Activated T-cell treated with anti-CD3 and anti-CD28 coated beads, Interleukin-2, amount 50 U/mL, for 72 hours (primary cell): Measurements from ENCODE around the gene TCF12. TPM values are rescaled to one million over a fixed set of nuclear protein-coding genes. Genes with fewer than 3 reads are reported as not detected.
A peak's percentile ranks its signal among the peaks of the same experiment; 100 is the strongest.

ENCODE experiments used
- ATAC-seq, 2 donors: fragments of 150-1000 bp; cut with Tn5 transposase; replicated peaks in 1 of 2; 2 replicates each; pipeline ENCODE4 v1.10.0; 2021; ENCODE audit warnings: moderate library complexity in 2 of 2, mild to moderate bottlenecking in 1 of 2
- DNase-seq, 2 donors: peaks; one replicate each; pipeline ENCODE4 v3.0.0; 2021 to 2022; ENCODE audit warnings: mixed read lengths in 1 of 2
- H3K27ac Mint-ChIP-seq: one replicate; pipeline ENCODE4 v1.8.0; 2022; ENCODE audit warnings: mild to moderate bottlenecking, moderate library complexity, mixed read lengths
- H3K27me3 Mint-ChIP-seq: one replicate; pipeline ENCODE4 v1.8.0; 2022; ENCODE audit warnings: low read depth, mixed read lengths
- H3K36me3 Mint-ChIP-seq, 2 donors: one replicate each; pipeline ENCODE4 v1.8.0; 2022; ENCODE audit warnings: mixed read lengths in 2 of 2, mild to moderate bottlenecking in 1 of 2; ENCODE audit not compliant: insufficient read depth in 2 of 2
- H3K4me1 Mint-ChIP-seq: one replicate; pipeline ENCODE4 v1.8.0; 2022; ENCODE audit warnings: low read depth, mixed read lengths
- H3K4me3 Mint-ChIP-seq, 2 donors: one replicate each; pipeline ENCODE4 v1.8.0; 2022; ENCODE audit warnings: mild to moderate bottlenecking in 2 of 2, mixed read lengths in 2 of 2, moderate library complexity in 2 of 2
- H3K9me3 Mint-ChIP-seq, 2 donors: one replicate each; pipeline ENCODE4 v1.8.0; 2022; ENCODE audit warnings: mixed read lengths in 2 of 2
- total RNA-seq, 2 donors: library from RNA; stranded (reverse); gene quantifications; one replicate each; pipeline ENCODE4 v1.2.3, GENCODE V29; 2022

Gene TCF12
- total RNA-seq, 2 donors from 2014 or later: 93.0 to 108 TPM

DNA sequence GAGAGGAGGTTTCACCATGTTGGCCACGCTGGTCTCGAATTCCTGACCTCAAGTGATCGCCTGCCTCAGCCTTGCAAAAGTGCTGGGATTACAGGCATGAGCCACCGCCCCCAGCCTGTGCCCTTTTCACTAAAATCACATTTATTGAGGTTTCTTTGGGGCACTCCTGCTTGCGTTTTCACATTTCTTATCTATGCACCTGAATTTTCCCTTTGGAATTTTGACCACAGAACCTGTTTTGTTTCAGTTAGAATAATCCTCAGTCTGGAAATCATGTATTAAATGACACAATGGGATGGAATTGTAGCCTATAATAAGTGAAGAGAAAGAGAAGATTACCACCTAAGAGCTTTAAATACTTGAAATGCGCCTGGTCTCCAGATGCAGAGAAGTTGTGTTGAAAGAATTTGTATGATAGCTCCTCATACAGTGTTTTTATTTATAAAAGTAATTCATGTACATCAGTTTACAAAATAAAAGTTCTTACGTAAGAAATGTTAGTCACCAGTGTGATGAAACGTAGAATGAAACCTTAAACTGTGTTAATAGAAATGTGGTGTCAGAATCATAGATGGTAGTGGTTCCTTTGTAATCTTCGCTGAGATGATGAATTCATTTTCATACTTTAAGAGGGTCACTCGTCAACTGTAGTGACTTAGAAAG is 107.0 kb downstream of the TCF12 start:
- H3K4me3 Mint-ChIP-seq: no peak overlapping the region
- H3K4me1 Mint-ChIP-seq: peaks cover 28% of the 10 kb centered on the region
- ATAC-seq (no peak), DNase-seq (no peak)
- H3K36me3 Mint-ChIP-seq: peaks cover 3 to 16% of the 10 kb centered on the region in 2 donors
- no peaks in the 10 kb centered on the region for H3K27me3 Mint-ChIP-seq
- no peak overlapping the region for H3K27ac Mint-ChIP-seq
- H3K9me3 Mint-ChIP-seq: peaks cover 3 to 4% of the 10 kb centered on the region in 2 donors

DNA sequence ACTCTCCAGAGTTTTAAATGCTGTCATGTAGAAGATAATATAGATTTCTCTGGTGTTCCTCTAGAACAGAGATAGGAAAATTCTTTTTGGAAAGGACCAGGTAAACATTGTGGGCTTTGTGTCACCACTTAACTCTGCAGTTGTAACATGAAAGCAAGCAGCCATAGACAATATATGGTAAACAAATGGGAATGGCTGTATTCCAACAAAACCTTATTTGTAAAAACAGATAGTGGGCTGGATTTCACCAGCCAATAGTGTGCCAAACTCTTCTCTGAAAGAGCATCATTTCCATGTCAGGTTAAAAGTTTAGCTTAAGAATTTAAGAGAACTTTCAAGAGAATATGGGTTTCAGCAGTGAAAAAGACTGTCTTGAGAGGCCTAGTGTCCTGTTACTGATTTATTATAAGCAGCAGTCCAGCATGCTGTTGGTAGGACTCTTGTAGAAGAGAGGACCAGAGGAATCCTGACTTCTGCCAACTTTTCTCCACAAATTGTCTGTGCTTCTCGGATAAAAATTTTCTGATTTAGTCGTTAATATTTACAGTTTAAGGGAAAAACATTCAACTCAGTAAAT is 107.7 kb downstream of the TCF12 start:
- Mint-ChIP-seq H3K36me3 (peaks cover 3 to 13% of the 10 kb centered on the region in 2 donors), H3K4me1 (peaks cover 31% of the 10 kb centered on the region), H3K9me3 (peaks cover 3 to 4% of the 10 kb centered on the region in 2 donors), H3K27ac (no peak overlapping the region), H3K4me3 (no peak overlapping the region), H3K27me3 (no peaks in the 10 kb centered on the region)
- DNase-seq (no peak), ATAC-seq (no peak)

GRCh38 chr15:57027596-57027995 is 109.2 kb downstream of the TCF12 start:
- H3K4me3 Mint-ChIP-seq: no peak overlapping the region
- ATAC-seq (no peak), DNase-seq (no peak)
- peaks cover 3 to 11% of the 10 kb centered on the region in 2 donors for H3K36me3 Mint-ChIP-seq
- no peaks in the 10 kb centered on the region for H3K27me3 Mint-ChIP-seq
- H3K27ac Mint-ChIP-seq: no peak overlapping the region
- H3K9me3 Mint-ChIP-seq: peaks cover 3% of the 10 kb centered on the region in 2 donors
- H3K4me1 Mint-ChIP-seq: peaks cover 38% of the 10 kb centered on the region

DNA sequence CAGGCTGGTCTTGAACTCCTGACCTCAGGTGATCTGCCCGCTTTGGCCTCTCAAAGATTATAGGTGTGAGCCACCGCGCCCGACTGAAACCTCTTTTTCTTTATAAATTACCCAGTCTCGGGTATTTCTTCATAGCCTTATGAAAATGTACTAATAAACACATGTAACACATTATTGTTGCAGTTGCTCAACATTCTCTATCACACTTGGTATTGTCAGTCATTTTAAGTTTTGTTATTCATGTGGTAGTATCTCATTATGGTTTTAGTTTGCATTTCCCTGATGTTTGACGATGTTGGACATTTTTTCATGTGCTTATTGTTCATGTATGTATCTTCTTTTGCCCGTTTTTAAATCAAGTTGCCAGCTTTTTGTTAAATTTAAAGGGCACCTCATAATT is 109.7 kb downstream of the TCF12 start:
- Mint-ChIP-seq H3K9me3 (peaks cover 2 to 3% of the 10 kb centered on the region in 2 donors), H3K4me3 (no peak overlapping the region), H3K36me3 (peaks cover 3 to 6% of the 10 kb centered on the region in 2 donors), H3K27ac (no peak overlapping the region), H3K4me1 (peaks cover 32% of the 10 kb centered on the region), H3K27me3 (no peaks in the 10 kb centered on the region)
- DNase-seq: no peak
- no peak for ATAC-seq

- no peak overlapping the region for H3K4me3 Mint-ChIP-seq
- ATAC-seq (no peak), DNase-seq (no peak)
- H3K27me3 Mint-ChIP-seq: no peaks in the 10 kb centered on the region
- peaks cover 2 to 3% of the 10 kb centered on the region in 2 donors for H3K9me3 Mint-ChIP-seq
- H3K27ac Mint-ChIP-seq: no peak overlapping the region
- H3K36me3 Mint-ChIP-seq: peaks cover 3 to 6% of the 10 kb centered on the region in 2 donors
- H3K4me1 Mint-ChIP-seq: peaks cover 32% of the 10 kb centered on the region
Observed at GRCh38 chr15:57030011-57030410, 111.6 kb downstream of the TCF12 start.

DNA sequence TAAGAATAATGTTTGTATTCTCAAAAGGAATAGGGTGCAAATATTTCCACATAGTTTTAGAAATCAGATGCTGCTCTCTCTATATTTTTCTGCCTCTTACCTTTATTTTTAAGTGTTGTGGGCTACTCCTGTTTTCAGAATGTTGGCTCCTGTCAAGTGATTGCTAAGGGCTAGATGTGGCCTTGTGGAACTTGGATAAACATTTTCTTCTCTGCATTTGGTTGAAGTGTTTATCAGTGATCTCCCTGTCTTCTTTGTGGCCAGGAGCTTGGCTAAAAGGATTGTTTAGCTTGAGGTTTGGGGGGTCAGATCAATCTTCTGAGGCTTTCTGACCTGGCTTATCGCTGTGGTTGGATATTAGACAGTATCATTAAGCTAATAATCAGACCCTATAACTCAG is 112.6 kb downstream of the TCF12 start:
- no peaks in the 10 kb centered on the region for H3K27me3 Mint-ChIP-seq
- peaks cover 2 to 3% of the 10 kb centered on the region in 2 donors for H3K9me3 Mint-ChIP-seq
- H3K27ac Mint-ChIP-seq: no peak overlapping the region
- H3K4me1 Mint-ChIP-seq: peaks cover 36% of the 10 kb centered on the region
- H3K36me3 Mint-ChIP-seq: peaks cover 3 to 6% of the 10 kb centered on the region in 2 donors
- DNase-seq: no peak
- ATAC-seq: no peak
- no peak overlapping the region for H3K4me3 Mint-ChIP-seq

GRCh38 chr15:57031605-57032004 is 113.2 kb downstream of the TCF12 start:
- DNase-seq (no peak), ATAC-seq (no peak)
- H3K27ac Mint-ChIP-seq: no peak overlapping the region
- no peak overlapping the region for H3K4me3 Mint-ChIP-seq
- peaks cover 3 to 6% of the 10 kb centered on the region in 2 donors for H3K36me3 Mint-ChIP-seq
- H3K4me1 Mint-ChIP-seq: peaks cover 40% of the 10 kb centered on the region
- peaks cover 2 to 3% of the 10 kb centered on the region in 2 donors for H3K9me3 Mint-ChIP-seq
- no peaks in the 10 kb centered on the region for H3K27me3 Mint-ChIP-seq

- H3K36me3 Mint-ChIP-seq: peaks cover 3 to 6% of the 10 kb centered on the region in 2 donors
- no peak for DNase-seq
- peaks cover 2 to 3% of the 10 kb centered on the region in 2 donors for H3K9me3 Mint-ChIP-seq
- ATAC-seq: no peak
- no peaks in the 10 kb centered on the region for H3K27me3 Mint-ChIP-seq
- H3K4me1 Mint-ChIP-seq: peaks cover 47% of the 10 kb centered on the region
- H3K4me3 Mint-ChIP-seq: no peak overlapping the region
- H3K27ac Mint-ChIP-seq: no peak overlapping the region
Observed at GRCh38 chr15:57032338-57032737, 113.9 kb downstream of the TCF12 start.

GRCh38 chr15:57033715-57034439 is 115.4 kb downstream of the TCF12 start:
- no peak overlapping the region for H3K4me3 Mint-ChIP-seq
- H3K36me3 Mint-ChIP-seq: no peaks in the 10 kb centered on the region
- no peaks in the 10 kb centered on the region for H3K9me3 Mint-ChIP-seq
- ATAC-seq: no peak
- H3K27ac Mint-ChIP-seq: no peak overlapping the region
- no peaks in the 10 kb centered on the region for H3K27me3 Mint-ChIP-seq
- H3K4me1 Mint-ChIP-seq: peaks cover 51% of the 10 kb centered on the region
- no peak for DNase-seq

- no peaks in the 10 kb centered on the region for H3K36me3 Mint-ChIP-seq
- no peak overlapping the region for H3K27ac Mint-ChIP-seq
- H3K4me1 Mint-ChIP-seq: peaks cover 54% of the 10 kb centered on the region
- H3K27me3 Mint-ChIP-seq: no peaks in the 10 kb centered on the region
- H3K4me3 Mint-ChIP-seq: no peak overlapping the region
- DNase-seq (no peak), ATAC-seq (no peak)
- H3K9me3 Mint-ChIP-seq: no peaks in the 10 kb centered on the region
Observed at GRCh38 chr15:57034613-57035012, 116.2 kb downstream of the TCF12 start.

- DNase-seq (no peak), ATAC-seq (no peak)
- H3K4me1 Mint-ChIP-seq: peaks cover 56% of the 10 kb centered on the region
- H3K27ac Mint-ChIP-seq: peak overlapping the region; percentile 42
- H3K9me3 Mint-ChIP-seq: no peaks in the 10 kb centered on the region
- H3K36me3 Mint-ChIP-seq: no peaks in the 10 kb centered on the region
- no peak overlapping the region for H3K4me3 Mint-ChIP-seq
- H3K27me3 Mint-ChIP-seq: no peaks in the 10 kb centered on the region
Observed at GRCh38 chr15:57035664-57036063, 117.2 kb downstream of the TCF12 start.

DNA sequence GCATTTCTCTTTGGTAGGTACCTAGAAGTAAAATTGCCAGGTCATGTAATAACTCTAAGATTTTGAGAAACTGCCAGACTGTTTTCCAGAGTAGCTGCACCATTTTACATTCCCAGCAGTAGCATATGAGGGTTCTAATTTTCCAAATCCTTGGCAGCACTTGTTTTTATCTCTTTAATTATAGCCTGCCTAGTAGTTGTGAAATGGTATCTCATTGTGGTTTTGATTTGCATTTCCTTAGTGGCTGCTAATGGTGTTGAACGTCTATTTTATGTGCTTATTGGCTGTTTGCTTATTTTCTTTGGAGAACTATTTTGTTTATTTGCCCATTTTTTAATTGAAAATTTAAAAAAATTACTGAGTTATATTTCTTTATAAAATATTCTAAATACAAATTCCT is 117.9 kb downstream of the TCF12 start:
- peaks cover 50% of the 10 kb centered on the region for H3K4me1 Mint-ChIP-seq
- no peak for ATAC-seq
- no peaks in the 10 kb centered on the region for H3K27me3 Mint-ChIP-seq
- DNase-seq: no peak
- H3K4me3 Mint-ChIP-seq: no peak overlapping the region
- no peaks in the 10 kb centered on the region for H3K9me3 Mint-ChIP-seq
- H3K27ac Mint-ChIP-seq: no peak overlapping the region
- no peaks in the 10 kb centered on the region for H3K36me3 Mint-ChIP-seq

DNA sequence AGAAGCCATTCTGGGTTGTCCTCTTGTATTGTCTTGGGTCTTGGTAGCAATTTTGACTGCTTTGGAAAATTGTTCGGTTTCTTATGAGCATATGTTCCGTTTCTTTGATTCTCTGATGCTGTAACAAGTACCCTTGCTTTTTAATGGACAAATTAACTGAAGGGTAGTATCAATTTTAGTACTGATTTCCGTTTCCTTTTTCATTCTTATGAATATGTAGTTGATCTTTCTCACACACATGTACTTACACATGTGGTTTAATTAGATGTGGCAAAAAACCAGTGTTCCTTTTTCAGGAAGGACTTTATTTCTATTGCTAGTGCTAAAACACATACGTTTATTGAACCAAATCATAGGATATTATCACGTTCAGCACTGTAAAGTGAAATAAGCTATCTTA is 119.1 kb downstream of the TCF12 start:
- DNase-seq: no peak
- H3K4me3 Mint-ChIP-seq: peak overlapping the region in 1 of 2 donors; percentile 58
- H3K4me1 Mint-ChIP-seq: peaks cover 47% of the 10 kb centered on the region
- no peaks in the 10 kb centered on the region for H3K9me3 Mint-ChIP-seq
- no peaks in the 10 kb centered on the region for H3K27me3 Mint-ChIP-seq
- H3K27ac Mint-ChIP-seq: peak overlapping the region; percentile 77
- no peaks in the 10 kb centered on the region for H3K36me3 Mint-ChIP-seq
- no peak for ATAC-seq
